ENCODE data around the gene KRT16.
"Not testable (repeated sequence)": the region's sequence is repeated elsewhere in the genome, so short reads cannot be mapped to it uniquely, and the experiment has no call there.

Gene KRT16

GRCh38 chr17:41629826-41630670 lies 17.5 kb upstream of the KRT16 start:
- no peak for DNase-seq
- in situ Hi-C loops (cut with HindIII; ENCODE audit: low pct_ligation_motif_present, low pct_unique_long_range_greater_than_20kb, low sequenced_read_pairs): no loop called here

DNA sequence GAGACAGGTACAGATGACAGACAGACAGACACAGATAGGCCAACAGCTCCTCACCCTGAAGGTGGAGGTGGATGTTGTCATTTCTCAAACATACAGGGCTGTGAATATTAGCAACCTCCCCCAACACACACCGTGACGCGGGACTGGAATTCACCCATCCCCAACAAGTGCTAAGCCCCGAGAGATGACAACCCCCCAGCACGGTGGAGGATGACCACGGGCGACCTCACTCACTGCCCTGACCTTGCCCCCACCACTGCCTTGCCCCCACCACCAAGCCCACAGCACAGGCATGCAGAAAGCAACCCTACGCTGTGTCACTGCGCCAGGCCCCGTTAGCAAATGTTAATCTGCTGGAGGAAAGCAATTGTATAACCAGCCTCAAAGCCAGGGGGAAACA lies 16.7 kb upstream of the KRT16 start:
- in situ Hi-C loops (cut with HindIII; ENCODE audit: low pct_ligation_motif_present, low pct_unique_long_range_greater_than_20kb, low sequenced_read_pairs): no loop called here
- no peak for DNase-seq

- in situ Hi-C loops (cut with HindIII; ENCODE audit: low pct_ligation_motif_present, low pct_unique_long_range_greater_than_20kb, low sequenced_read_pairs); DNase-seq: not testable (repeated sequence)
Observed at GRCh38 chr17:41628621-41629255, 16.2 kb upstream of the KRT16 start.

DNA sequence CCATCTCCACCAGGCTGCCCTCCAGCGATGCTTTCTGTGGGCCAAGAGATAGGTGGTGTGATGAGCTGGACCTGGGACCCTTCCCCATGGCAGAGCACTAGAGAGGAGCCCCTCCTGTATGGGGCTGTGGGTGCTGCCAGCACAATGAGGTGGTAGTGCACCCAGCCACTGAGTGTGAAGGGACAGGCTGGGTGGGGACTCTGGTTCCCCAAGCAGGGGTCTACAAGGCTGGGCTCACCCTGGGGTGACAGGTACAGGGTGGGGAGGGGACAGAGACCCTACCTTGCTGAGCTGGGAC lies 15.5 kb upstream of the KRT16 start:
- DNase-seq; in situ Hi-C loops (cut with HindIII; ENCODE audit: low pct_ligation_motif_present, low pct_unique_long_range_greater_than_20kb, low sequenced_read_pairs): not testable (repeated sequence)

GRCh38 chr17:41627316-41628072 lies 14.9 kb upstream of the KRT16 start:
- DNase-seq: no peak
- in situ Hi-C loops (cut with HindIII; ENCODE audit: low pct_ligation_motif_present, low pct_unique_long_range_greater_than_20kb, low sequenced_read_pairs): no loop called here

- DNase-seq; in situ Hi-C loops (cut with HindIII; ENCODE audit: low pct_ligation_motif_present, low pct_unique_long_range_greater_than_20kb, low sequenced_read_pairs): not testable (repeated sequence)
Observed at GRCh38 chr17:41626914-41627295, 14.3 kb upstream of the KRT16 start.

GRCh38 chr17:41626028-41626913 lies 13.7 kb upstream of the KRT16 start:
- in situ Hi-C loops (cut with HindIII; ENCODE audit: low pct_ligation_motif_present, low pct_unique_long_range_greater_than_20kb, low sequenced_read_pairs); DNase-seq: not testable (repeated sequence)

DNA sequence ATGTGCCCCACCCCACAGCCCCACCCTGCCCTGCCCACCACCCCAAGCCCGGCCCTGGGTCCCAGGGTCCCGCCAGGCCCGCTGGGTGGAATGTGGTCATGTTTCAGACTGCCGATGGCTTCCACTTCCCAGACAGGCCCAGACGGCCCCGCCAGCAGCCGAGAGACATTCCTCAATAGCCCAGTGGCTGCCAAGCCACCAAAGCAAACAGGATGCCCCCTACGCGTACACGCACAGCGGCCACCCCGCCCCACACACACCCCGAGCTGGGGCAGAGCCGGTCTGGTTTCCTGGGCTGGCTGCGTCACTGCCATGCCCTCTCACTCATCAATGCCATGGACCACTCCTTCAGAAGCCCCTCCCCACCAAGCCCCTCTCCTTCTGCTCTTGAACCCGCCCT lies 13.0 kb upstream of the KRT16 start:
- in situ Hi-C loops (cut with HindIII; ENCODE audit: low pct_ligation_motif_present, low pct_unique_long_range_greater_than_20kb, low sequenced_read_pairs): no loop called here
- no peak for DNase-seq

DNA sequence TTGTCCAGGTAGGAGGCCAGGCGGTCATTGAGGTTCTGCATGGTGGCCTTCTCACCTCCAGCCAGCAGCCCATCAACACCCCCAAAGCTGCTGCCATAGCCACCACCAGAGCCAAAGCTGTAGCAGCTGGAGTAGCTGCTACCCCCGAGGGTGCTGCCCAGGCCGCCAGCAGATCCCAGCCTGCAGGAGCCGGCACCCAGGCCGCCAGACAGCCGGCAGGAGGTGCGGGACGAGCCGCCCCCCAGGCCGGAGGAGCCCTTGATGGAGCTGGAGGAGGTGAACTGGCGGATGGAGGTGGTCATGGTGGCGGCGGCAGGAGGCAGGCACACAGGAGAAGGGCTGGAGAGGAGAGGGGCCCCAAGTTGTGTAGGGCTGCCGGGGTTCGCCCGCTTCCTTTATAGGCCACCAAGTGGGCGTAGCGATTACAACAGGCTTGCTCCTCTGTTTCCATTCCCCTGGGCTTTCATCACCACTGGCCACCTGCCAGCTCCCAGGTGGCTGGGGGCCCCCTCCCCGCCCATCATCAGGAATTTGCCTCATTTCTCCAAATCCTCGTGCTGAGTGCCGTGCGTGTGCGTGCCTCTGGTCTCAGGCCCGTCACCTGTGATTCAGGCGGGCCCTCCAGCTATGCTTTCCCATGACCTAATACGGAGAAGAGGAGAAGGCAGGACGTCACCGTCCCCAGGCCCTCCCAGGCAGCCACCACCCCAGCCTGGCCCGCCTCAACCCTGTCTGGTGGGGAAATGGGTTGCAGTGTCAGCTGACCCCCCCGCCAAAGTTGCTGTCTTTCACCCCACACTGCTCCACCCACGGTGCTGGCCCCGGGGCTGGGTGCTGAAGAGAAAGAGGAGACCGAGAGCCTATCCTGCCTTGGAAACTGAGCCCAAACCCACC lies 11.9 kb upstream of the KRT16 start, which contains the start of gene KRT17:
Gene KRT17, minus strand, starts transcription at position 368 of the 894 bp plus-strand sequence. Its CDS starts 66 bp downstream, at position 302.
- DNase-seq: no peak
- in situ Hi-C loops (cut with HindIII; ENCODE audit: low pct_ligation_motif_present, low pct_unique_long_range_greater_than_20kb, low sequenced_read_pairs): no loop called here

- in situ Hi-C loops (cut with HindIII; ENCODE audit: low pct_ligation_motif_present, low pct_unique_long_range_greater_than_20kb, low sequenced_read_pairs); DNase-seq: not testable (repeated sequence)
Observed at GRCh38 chr17:41623184-41623861, 10.8 kb upstream of the KRT16 start.

GRCh38 chr17:41622340-41623183 lies 10.0 kb upstream of the KRT16 start:
- DNase-seq; in situ Hi-C loops (cut with HindIII; ENCODE audit: low pct_ligation_motif_present, low pct_unique_long_range_greater_than_20kb, low sequenced_read_pairs): not testable (repeated sequence)

GRCh38 chr17:41621916-41622315 lies 9.3 kb upstream of the KRT16 start:
- in situ Hi-C loops (cut with HindIII; ENCODE audit: low pct_ligation_motif_present, low pct_unique_long_range_greater_than_20kb, low sequenced_read_pairs): no loop called here

GRCh38 chr17:41621435-41621817 lies 8.9 kb upstream of the KRT16 start:
- in situ Hi-C loops (cut with HindIII; ENCODE audit: low pct_ligation_motif_present, low pct_unique_long_range_greater_than_20kb, low sequenced_read_pairs); DNase-seq: not testable (repeated sequence)

More at GRCh38 chr17:41621916-41622315, 9.3 kb upstream of the KRT16 start:
- no peak for DNase-seq

- no peak for DNase-seq
- in situ Hi-C loops (cut with HindIII; ENCODE audit: low pct_ligation_motif_present, low pct_unique_long_range_greater_than_20kb, low sequenced_read_pairs): no loop called here
Observed at GRCh38 chr17:41620583-41621434, 8.2 kb upstream of the KRT16 start.

- in situ Hi-C loops (cut with HindIII; ENCODE audit: low pct_ligation_motif_present, low pct_unique_long_range_greater_than_20kb, low sequenced_read_pairs): not testable (repeated sequence)
Observed at GRCh38 chr17:41619927-41620582, 7.5 kb upstream of the KRT16 start.

More at GRCh38 chr17:41619927-41620582, 7.5 kb upstream of the KRT16 start:
- not testable (repeated sequence) for DNase-seq
